ENCODE measurements around the gene TPSG1.
"Not testable (repeated sequence)": the region's sequence is repeated elsewhere in the genome, so short reads cannot be mapped to it uniquely, and the experiment has no call there.

The TPSG1 gene

GRCh38 chr16:1230471-1231212 lies 5.6 kb upstream of the TPSG1 start:
- not testable (repeated sequence) for DNase-seq (ENCODE audit: low read depth in 2 of 2)

DNA sequence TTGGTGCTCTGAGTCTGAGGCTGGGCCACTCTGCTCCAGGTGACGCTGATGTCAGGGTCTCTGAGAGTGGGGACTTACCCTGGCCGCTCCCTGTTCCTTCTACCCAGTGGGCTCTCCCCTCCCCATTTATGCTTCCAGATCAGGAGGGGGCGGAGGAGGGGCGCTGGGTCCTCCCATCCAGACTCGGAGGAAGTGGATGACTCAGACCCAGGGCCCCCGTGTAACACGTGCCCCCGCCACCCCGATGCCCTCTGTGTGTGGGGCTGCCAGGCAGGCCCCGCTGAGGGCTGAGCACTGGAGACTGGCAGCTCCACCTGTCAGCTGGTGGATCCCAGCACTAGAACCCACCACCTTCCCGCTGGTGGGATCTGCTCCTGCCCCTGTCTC lies 5.0 kb upstream of the TPSG1 start, which contains the start of gene TPSB2:
Gene TPSB2, minus strand, starts transcription at position 101 of the 387 bp plus-strand sequence. CDS start 233 bp downstream, outside the sequence.
- DNase-seq (ENCODE audit: low read depth in 2 of 2): not testable (repeated sequence)

- DNase-seq (ENCODE audit: low read depth in 2 of 2): not testable (repeated sequence)
Observed at GRCh38 chr16:1229476-1229875, 4.4 kb upstream of the TPSG1 start.

GRCh38 chr16:1228227-1228626 lies 3.2 kb upstream of the TPSG1 start:
- DNase-seq (ENCODE audit: low read depth in 2 of 2): not testable (repeated sequence)

DNA sequence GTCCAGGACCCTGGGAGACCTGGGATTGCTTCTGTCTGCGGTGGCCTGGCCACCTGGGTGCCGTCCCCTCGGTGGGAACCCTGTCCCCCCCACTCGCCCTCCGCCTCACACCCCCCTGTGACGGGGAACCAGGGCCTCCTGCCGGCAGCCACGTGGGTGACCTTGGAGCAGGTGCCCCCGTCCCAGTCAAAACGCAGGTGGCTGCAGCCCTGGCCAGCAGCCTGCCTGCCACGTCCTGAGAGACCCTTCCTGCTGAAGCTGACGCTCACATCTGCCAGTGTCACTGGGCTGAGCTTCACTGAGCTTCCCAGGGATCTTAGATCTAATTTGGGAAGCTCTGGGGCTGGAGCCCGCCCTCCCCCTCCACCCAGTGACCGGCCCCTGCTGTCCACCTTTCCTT lies 1.6 kb upstream of the TPSG1 start:
- DNase-seq (ENCODE audit: low read depth in 2 of 2): not testable (repeated sequence)

DNA sequence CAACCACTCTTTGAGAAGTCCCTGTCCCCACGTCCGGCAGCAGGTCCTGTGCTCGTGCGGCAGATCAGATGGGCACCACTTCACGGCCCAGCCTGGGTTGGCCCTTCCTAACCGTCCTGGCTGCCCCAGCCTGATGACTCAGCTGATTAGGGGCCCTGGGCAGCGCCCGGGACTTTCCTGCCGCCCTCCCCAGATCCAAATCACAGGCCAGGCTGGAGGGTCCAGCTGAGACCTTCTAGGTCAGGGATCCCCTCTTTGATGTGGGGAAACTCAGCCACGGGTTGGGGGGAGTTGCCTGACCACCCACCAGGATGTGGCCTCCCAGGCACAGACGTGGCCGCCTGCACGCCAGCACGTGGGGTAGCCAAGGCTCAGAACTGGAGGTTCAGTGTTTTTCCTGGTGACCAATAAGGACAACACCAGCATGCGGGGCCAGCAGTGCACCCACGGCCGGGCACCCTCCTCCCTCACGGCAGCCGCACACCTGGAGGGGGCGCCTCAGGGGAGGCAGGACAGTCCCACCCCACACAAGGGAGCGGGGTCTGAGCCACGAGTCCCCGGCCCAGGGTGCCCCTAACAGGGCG lies 752 bp upstream of the TPSG1 start:
- not testable (repeated sequence) for DNase-seq (ENCODE audit: low read depth in 2 of 2)

DNA sequence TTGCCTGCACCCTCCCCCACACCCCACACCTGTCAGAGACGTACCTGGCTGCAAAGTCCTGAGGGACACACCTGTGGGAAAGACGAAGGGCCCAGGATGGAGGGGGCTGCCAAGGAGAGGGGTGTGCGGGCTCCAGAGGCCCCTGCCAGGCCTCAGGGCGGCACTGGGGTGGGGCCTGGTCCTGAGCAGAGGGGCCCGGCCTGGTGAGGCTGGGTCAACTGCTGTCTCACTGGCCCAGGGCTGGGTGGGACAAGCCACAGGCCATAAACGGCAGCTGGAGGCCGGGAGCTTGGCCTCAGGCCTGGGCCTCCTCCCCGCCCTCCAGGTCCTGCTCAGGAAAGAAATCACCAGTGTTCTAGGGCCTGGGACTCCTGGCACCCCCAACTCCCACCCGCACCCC lies 510 bp downstream of the TPSG1 start:
- DNase-seq (ENCODE audit: low read depth in 2 of 2): no peak

- DNase-seq (ENCODE audit: low read depth in 2 of 2): no peak
Observed at GRCh38 chr16:1223355-1224214, 1.5 kb downstream of the TPSG1 start.

- DNase-seq (ENCODE audit: low read depth in 2 of 2): no peak
Observed at GRCh38 chr16:1222553-1223354, 2.3 kb downstream of the TPSG1 start.

- no peak for DNase-seq (ENCODE audit: low read depth in 2 of 2)
Observed at GRCh38 chr16:1221628-1222552, 3.2 kb downstream of the TPSG1 start.

DNA sequence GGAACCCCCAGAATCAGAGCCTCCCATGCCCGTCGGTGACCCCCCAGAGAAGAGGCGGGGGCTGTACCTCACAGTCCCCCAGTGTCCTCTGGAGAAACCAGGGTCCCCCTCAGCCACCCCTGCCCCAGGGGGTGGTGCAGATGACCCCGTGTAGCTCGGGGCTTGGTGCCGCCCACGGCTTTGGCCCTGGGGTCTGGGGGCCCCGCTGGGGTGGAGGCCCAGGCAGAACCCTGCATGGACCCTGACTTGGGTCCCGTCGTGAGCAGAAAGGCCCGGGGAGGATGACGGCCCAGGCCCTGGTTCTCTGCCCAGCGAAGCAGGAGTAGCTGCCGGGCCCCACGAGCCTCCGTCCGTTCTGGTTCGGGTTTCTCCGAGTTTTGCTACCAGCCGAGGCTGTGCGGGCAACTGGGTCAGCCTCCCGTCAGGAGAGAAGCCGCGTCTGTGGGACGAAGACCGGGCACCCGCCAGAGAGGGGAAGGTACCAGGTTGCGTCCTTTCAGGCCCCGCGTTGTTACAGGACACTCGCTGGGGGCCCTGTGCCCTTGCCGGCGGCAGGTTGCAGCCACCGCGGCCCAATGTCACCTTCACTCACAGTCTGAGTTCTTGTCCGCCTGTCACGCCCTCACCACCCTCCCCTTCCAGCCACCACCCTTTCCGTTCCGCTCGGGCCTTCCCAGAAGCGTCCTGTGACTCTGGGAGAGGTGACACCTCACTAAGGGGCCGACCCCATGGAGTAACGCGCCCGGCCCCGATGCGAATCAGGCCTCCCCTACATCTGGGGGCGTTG lies 4.0 kb downstream of the TPSG1 start:
- DNase-seq (ENCODE audit: low read depth in 2 of 2): no peak

DNA sequence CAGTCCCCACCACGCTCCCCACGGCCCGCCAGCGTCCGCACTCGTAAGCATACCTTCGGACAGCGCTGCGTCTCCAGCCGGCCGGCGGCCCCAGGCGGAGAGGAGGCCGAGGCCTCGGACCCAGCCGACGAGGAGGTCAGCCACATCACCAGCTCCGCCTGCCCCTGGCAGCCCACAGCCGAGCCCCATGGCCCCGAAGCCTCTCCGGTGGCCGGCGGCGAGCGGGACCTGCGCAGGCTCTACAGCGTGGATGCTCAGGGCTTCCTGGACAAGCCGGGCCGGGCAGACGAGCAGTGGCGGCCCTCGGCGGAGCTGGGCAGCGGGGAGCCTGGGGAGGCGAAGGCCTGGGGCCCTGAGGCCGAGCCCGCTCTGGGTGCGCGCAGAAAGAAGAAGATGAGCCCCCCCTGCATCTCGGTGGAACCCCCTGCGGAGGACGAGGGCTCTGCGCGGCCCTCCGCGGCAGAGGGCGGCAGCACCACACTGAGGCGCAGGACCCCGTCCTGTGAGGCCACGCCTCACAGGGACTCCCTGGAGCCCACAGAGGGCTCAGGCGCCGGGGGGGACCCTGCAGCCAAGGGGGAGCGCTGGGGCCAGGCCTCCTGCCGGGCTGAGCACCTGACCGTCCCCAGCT lies 4.9 kb downstream of the TPSG1 start:
- no peak for DNase-seq (ENCODE audit: low read depth in 2 of 2)

- no peak for DNase-seq (ENCODE audit: low read depth in 2 of 2)
Observed at GRCh38 chr16:1218930-1219611, 6.0 kb downstream of the TPSG1 start.

- DNase-seq (ENCODE audit: low read depth in 2 of 2): no peak
Observed at GRCh38 chr16:1218061-1218929, 6.8 kb downstream of the TPSG1 start.

DNA sequence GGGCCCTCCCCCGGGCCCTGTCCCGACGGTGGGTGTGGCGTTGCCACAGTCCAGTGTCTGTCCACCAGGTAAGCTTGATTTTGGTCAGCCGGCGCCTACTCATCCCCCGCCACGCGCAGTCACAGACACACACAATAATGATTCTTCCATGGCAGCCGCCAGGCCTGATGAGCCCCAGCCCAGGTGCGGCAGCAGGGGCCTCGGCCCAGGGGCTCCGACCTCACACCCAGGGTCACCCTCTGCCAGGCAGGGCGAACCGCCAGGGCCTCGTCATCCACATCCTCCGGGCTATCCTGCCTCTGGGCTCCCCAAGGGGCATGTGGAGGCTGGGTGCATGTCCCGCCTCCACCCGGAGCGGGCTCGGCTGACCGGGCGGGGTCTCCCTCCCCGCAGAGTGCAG lies 7.5 kb downstream of the TPSG1 start:
- DNase-seq (ENCODE audit: low read depth in 2 of 2): no peak

DNA sequence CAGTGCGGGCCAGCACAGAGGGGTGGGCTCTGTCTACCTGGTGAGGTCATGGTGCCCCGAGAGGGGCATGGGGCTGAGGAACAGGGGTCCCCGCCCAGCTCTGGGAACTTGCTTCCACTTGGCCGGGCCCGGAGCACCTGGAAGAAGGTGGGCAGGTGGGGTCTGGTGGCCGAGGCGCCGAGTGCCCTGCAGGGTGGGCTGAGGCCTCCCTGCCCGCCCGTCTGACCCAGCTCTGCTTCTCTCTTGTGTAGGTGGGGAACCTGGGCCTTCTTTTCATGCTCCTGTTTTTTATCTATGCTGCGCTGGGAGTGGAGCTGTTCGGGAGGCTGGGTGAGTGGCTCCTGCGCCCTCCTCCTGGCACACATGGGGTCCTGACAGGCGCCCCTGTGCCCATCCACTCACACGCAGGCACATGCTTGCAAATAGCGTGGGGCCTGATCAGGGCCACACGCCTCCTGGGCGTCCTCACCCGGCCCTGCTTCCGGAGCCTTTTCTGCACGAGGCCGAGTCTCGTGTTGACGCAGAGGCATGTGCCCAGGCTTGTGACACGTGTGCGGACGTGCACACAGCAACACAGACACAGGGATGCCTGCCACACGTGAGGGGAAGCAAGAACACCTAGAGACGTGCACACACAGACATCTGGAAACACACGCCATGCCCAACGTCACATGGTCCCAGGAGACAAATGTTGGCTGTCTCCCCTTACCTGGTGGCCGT lies 8.2 kb downstream of the TPSG1 start:
- no peak for DNase-seq (ENCODE audit: low read depth in 2 of 2)

GRCh38 chr16:1216296-1216619 lies 8.8 kb downstream of the TPSG1 start:
- DNase-seq (ENCODE audit: low read depth in 2 of 2): no peak

All from activated CD8-positive, alpha-beta memory T cell treated with anti-CD3 and anti-CD28 coated beads for 4 hours (primary cell).